Skeletal muscle tissue (tissue), 4 donors: ENCODE results near the gene LNP1. TPM values are rescaled to one million over a fixed set of nuclear protein-coding genes. Genes with fewer than 3 reads are reported as not detected.
"Not testable (repeated sequence)": the region's sequence is repeated elsewhere in the genome, so short reads cannot be mapped to it uniquely, and the experiment has no call there.

Experiments
- H3K27ac ChIP-seq: one replicate; pipeline ENCODE4 v1.7.0; 2013; ENCODE audit warnings: mild to moderate bottlenecking, low read depth, low read length, inconsistent platforms
- H3K27me3 ChIP-seq, 3 donors: one replicate each; pipeline ENCODE4 v1.7.0; 2013; ENCODE audit warnings: low read length in 3 of 3; ENCODE audit not compliant: control insufficient read depth in 3 of 3, insufficient read depth in 3 of 3
- H3K36me3 ChIP-seq, 3 donors: one replicate each; pipeline ENCODE4 v1.7.0; 2013; ENCODE audit warnings: low read length in 3 of 3; ENCODE audit not compliant: control insufficient read depth in 3 of 3, insufficient read depth in 3 of 3
- H3K4me1 ChIP-seq, 3 donors: one replicate each; pipeline ENCODE4 v1.7.0; 2013; ENCODE audit warnings: low read length in 3 of 3, mild to moderate bottlenecking in 3 of 3; ENCODE audit not compliant: control insufficient read depth in 3 of 3, insufficient read depth in 3 of 3
- H3K4me3 ChIP-seq, 3 donors: one replicate each; pipeline ENCODE4 v1.7.0; 2013; ENCODE audit warnings: low read length in 3 of 3
- H3K9ac ChIP-seq, 3 donors: one replicate each; pipeline ENCODE4 v1.7.0; 2013; ENCODE audit warnings: low read length in 3 of 3, mild to moderate bottlenecking in 3 of 3, moderate library complexity in 2 of 3, low read depth in 1 of 3
- H3K9me3 ChIP-seq, 3 donors: one replicate each; pipeline ENCODE4 v1.7.0; 2013; ENCODE audit warnings: low read length in 3 of 3; ENCODE audit not compliant: control insufficient read depth in 3 of 3
- total RNA-seq: library from RNA; depleted of rRNA; stranded (reverse); fragments of >200 nt; gene quantifications from one replicate; pipeline ENCODE4 v1.2.3, GENCODE V29; 2014
- donor health status: Osteomylitis.

The LNP1 gene
- 7.3 TPM for total RNA-seq

- Histone ChIP-seq H3K4me1 (peaks cover 19 to 29% (median 26%) of the 10 kb centered on the region in 3 donors), H3K36me3 (no peaks in the 10 kb centered on the region), H3K27ac (peak within 1 kb of the TSS; percentile 91), H3K9ac (peak within 1 kb of the TSS; percentile 94 to 99 (median 97)), H3K9me3 (no peaks in the 10 kb centered on the region), H3K27me3 (no peaks in the 10 kb centered on the region), H3K4me3 (peak within 1 kb of the TSS; percentile 88 to 100 (median 97))
Observed at GRCh38 chr3:100400780-100401673, at the start of gene LNP1, which contains the start of gene TOMM70. TSS of gene LNP1 (plus strand) at chr3:100401539. CDS start at chr3:100429730, 28,191 bp downstream. TSS of gene TOMM70 (minus strand) at chr3:100401089. CDS start at chr3:100400949, 140 bp downstream.

- peaks cover 38 to 62% (median 60%) of the 10 kb centered on the region in 3 donors for H3K36me3 ChIP-seq
- not testable (repeated sequence) for H3K9ac ChIP-seq, H3K9me3 ChIP-seq, H3K4me1 ChIP-seq, H3K27me3 ChIP-seq, H3K4me3 ChIP-seq, H3K27ac ChIP-seq
Observed at GRCh38 chr3:100351770-100352169, 49.6 kb upstream of the LNP1 start.

GRCh38 chr3:100352296-100353231 lies 48.8 kb upstream of the LNP1 start:
- no peaks in the 10 kb centered on the region for H3K4me1 ChIP-seq
- H3K36me3 ChIP-seq, result peaks cover 37 to 62% (median 56%) of the 10 kb centered on the region in 3 donors
- no peaks in the 10 kb centered on the region for H3K27me3 ChIP-seq
- H3K9me3 ChIP-seq, result no peaks in the 10 kb centered on the region
- H3K4me3 ChIP-seq, result no peak overlapping the region
- H3K27ac ChIP-seq, result no peak overlapping the region
- no peak overlapping the region for H3K9ac ChIP-seq

GRCh38 chr3:100354850-100355249 lies 46.5 kb upstream of the LNP1 start:
- H3K27me3 ChIP-seq, result no peaks in the 10 kb centered on the region
- H3K4me3 ChIP-seq, result no peak overlapping the region
- no peak overlapping the region for H3K9ac ChIP-seq
- H3K36me3 ChIP-seq, result peaks cover 26 to 45% (median 45%) of the 10 kb centered on the region in 3 donors
- no peaks in the 10 kb centered on the region for H3K9me3 ChIP-seq
- no peaks in the 10 kb centered on the region for H3K4me1 ChIP-seq
- no peak overlapping the region for H3K27ac ChIP-seq

GRCh38 chr3:100358413-100358812 lies 42.9 kb upstream of the LNP1 start:
- no peaks in the 10 kb centered on the region for H3K4me1 ChIP-seq
- no peak overlapping the region for H3K4me3 ChIP-seq
- H3K36me3 ChIP-seq, result peaks cover 13 to 34% (median 29%) of the 10 kb centered on the region in 3 donors
- H3K27me3 ChIP-seq, result no peaks in the 10 kb centered on the region
- no peak overlapping the region for H3K27ac ChIP-seq
- H3K9me3 ChIP-seq, result no peaks in the 10 kb centered on the region
- H3K9ac ChIP-seq, result no peak overlapping the region

GRCh38 chr3:100359035-100359434 lies 42.3 kb upstream of the LNP1 start:
- no peaks in the 10 kb centered on the region for H3K4me1 ChIP-seq
- no peaks in the 10 kb centered on the region for H3K9me3 ChIP-seq
- no peaks in the 10 kb centered on the region for H3K27me3 ChIP-seq
- H3K27ac ChIP-seq, result no peak overlapping the region
- H3K36me3 ChIP-seq, result peaks cover 9 to 31% (median 25%) of the 10 kb centered on the region in 3 donors
- no peak overlapping the region for H3K9ac ChIP-seq
- H3K4me3 ChIP-seq, result no peak overlapping the region

GRCh38 chr3:100360757-100361496 lies 40.4 kb upstream of the LNP1 start:
- H3K27me3 ChIP-seq, result no peaks in the 10 kb centered on the region
- H3K27ac ChIP-seq, result no peak overlapping the region
- no peaks in the 10 kb centered on the region for H3K4me1 ChIP-seq
- H3K9me3 ChIP-seq, result no peaks in the 10 kb centered on the region
- peaks cover 6 to 27% (median 20%) of the 10 kb centered on the region in 3 donors for H3K36me3 ChIP-seq
- no peak overlapping the region for H3K9ac ChIP-seq
- H3K4me3 ChIP-seq, result no peak overlapping the region

GRCh38 chr3:100361897-100362296 lies 39.4 kb upstream of the LNP1 start:
- Histone ChIP-seq H3K27ac (no peak overlapping the region), H3K9me3 (no peaks in the 10 kb centered on the region), H3K27me3 (no peaks in the 10 kb centered on the region), H3K4me3 (no peak overlapping the region), H3K4me1 (no peaks in the 10 kb centered on the region), H3K9ac (no peak overlapping the region), H3K36me3 (peaks cover 8 to 30% (median 22%) of the 10 kb centered on the region in 3 donors)

- Histone ChIP-seq H3K27ac (no peak overlapping the region), H3K36me3 (peaks cover 17 to 39% (median 38%) of the 10 kb centered on the region in 3 donors), H3K9ac (no peak overlapping the region), H3K4me3 (no peak overlapping the region), H3K4me1 (no peaks in the 10 kb centered on the region), H3K9me3 (no peaks in the 10 kb centered on the region), H3K27me3 (no peaks in the 10 kb centered on the region)
Observed at GRCh38 chr3:100364421-100364820, 36.9 kb upstream of the LNP1 start.
